ENCODE data around the gene INSR.
"Not testable (repeated sequence)": the region's sequence is repeated elsewhere in the genome, so short reads cannot be mapped to it uniquely, and the experiment has no call there.

The INSR gene

GRCh38 chr19:7188698-7189629 lies 105.2 kb downstream of the INSR start:
- DNase-seq = no peak

GRCh38 chr19:7187605-7188339 lies 106.4 kb downstream of the INSR start:
- DNase-seq = no peak

DNA sequence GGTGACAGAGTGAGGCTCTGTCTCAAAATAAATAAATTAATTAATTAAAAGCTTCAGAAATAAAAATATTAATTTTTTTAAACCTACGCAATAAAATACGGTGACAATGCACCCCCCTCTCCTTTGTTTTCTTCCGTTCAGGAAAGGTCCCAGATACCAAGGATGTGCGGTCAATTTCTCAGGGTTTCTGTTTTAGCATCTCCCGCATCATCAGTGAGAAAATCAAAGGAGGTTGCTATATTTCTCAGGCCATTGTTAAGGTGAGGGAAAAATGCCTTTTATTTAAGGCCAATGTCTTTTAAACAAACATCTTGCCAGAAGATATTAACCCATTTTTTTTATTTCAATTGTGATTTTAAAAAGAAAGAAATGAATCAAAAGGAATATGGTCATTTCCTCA lies 111.7 kb downstream of the INSR start:
- DNase-seq = no peak

DNA sequence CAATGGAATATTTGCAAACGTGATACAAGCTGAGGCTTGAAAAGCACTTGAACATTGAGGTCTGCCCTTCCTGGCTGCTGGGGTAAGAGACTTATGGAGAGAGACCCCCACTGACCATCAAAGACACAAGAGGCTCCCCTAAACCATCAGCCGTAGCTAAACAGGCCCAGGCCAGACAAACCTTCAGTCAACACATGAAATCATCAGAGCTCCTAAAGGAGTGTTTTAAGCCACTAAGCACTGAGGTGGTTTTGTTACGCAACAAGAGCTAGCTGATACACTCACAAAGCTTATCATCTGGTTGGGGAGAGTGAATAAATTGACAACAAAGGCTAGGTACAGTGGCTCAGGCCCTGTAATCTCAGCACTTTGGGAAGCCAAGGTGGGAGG lies 114.3 kb downstream of the INSR start:
- DNase-seq = no peak

DNA sequence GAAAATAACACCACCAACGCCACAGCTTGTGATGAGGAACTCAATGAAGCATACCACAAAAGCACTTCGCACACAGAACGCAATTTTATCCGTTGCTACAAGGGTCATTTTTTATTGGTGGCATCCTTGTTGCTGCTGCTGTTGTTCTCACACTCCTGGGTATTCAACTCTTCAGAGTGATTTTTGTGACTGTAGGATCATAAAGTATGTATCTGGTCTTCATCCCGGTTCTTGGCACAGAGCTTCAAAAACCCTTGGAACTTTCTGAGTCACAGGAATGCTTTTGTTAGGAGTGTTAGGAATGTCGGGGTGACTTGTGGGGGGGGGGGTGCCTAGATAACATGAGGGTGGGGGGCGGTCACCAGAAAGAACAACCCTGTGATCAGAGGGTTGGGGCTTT lies 116.3 kb downstream of the INSR start:
- DNase-seq = no peak

DNA sequence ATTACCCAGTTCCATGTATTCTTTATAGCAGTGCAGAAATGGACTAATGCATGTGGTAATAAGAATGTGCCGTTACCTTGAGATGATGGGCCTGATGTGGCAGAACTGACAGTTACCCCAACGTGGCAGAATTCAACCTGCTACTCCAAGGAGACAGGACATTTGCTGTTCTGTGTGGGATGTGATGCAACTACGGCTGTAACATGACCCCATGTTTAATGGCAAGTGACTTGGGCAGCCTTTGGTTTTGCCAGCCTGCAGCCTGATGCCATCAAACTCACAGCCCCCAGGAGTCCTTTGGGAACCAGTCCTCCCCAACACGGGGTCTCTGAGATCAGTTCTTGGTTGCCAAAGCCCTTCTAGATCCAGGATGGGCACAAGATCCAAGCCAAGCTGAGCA lies 117.4 kb downstream of the INSR start:
- DNase-seq = no peak

DNA sequence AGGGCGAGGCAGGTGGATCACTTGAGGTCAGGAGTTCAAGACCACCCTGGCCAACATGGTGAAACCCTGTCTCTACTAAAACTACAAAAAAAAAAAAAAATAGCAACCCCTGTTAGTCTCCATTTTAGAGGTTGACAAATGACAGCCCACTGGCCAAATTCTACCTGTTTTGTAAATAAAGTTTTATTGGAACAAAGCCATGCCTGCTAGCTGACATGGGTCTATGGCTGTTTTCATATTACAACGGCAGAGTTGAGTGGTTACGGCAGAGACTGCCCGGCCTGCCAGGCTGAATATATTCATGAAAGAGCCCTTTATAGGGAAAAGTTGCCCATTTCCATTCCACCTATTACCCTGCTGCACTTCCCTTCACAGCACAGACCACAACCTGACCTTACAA lies 121.4 kb downstream of the INSR start:
- DNase-seq = no peak

DNA sequence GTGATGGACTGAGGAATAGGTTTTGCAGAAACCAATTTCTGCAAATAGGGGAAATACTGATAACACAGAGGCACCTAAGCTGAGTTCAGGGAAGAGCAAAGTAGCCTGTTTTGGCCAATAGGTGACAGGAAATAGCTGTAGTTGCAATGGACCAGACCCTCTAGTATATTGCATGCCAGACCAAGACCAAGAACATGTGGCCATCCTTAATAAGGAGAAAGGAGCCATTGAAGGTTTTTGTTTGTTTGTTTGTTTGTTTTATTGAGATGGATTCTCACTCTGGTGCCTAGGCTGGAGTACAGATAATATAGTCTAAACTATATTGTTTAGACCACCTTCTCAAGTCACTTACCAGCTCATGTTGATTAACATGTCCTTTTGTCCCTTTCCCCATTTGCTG lies 123.2 kb downstream of the INSR start:
- no peak for DNase-seq

DNA sequence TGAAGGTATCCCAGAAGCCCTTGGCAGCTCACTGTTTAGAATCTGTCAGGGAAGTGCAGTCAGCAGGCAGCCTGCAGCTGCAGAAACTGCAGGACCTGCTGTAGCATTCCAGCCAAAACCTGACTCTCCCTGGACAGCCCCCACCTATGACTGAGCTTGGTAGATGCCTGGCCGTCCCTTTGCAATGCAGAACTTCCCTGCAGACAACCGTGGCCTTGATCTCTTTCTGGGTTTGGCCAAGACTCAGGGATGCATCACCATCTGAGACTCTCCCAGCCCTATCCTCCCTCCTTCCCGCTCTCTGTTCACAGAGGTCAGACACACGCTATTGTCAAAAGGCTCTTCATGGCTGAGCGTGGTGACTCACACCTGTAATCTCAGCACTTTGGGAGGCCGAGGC lies 125.3 kb downstream of the INSR start:
- no peak for DNase-seq

GRCh38 chr19:7161292-7161691 lies 132.9 kb downstream of the INSR start:
- no peak for DNase-seq

DNA sequence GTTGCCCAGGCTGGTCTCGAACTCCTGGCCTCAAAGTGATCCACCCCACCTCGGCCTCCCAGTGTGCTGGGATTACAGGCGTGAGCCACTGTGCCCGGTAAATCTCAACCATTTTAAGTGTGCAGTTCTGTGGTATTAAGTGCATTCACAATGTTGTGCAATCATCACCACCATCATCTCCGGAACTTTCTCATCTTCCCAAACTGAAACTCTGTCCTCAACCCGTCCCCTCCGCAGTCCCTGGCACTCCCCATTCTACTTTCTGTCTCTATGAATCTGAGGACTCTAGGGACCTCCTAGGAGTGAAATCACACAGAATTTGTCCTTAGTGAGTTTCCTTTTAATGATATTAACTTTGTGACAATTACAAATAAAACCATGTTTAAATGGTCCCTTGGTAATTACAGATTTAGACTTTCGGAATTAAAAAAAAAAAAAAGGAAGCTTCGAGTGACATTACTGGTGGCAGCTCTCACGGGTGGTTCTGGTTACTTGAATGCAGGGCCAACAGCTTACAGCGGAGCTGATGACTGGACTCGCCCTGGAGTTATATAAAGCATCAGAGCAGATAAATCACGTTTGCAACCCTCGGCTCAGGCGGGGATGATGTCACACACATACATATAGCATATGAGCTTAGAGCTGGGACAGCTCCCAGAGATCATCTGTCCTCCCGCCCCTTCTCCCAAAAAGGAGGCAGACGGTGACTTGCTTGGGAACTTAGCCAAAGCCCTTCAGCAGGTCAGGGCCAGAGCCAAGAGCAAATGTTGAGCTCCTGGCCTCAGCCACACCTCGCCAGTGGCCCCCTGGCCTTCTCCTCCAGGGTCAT lies 134.9 kb downstream of the INSR start:
- DNase-seq = no peak

GRCh38 chr19:7153022-7153421 lies 141.2 kb downstream of the INSR start:
- no peak for DNase-seq

GRCh38 chr19:7152568-7152967 lies 141.6 kb downstream of the INSR start:
- no peak for DNase-seq

DNA sequence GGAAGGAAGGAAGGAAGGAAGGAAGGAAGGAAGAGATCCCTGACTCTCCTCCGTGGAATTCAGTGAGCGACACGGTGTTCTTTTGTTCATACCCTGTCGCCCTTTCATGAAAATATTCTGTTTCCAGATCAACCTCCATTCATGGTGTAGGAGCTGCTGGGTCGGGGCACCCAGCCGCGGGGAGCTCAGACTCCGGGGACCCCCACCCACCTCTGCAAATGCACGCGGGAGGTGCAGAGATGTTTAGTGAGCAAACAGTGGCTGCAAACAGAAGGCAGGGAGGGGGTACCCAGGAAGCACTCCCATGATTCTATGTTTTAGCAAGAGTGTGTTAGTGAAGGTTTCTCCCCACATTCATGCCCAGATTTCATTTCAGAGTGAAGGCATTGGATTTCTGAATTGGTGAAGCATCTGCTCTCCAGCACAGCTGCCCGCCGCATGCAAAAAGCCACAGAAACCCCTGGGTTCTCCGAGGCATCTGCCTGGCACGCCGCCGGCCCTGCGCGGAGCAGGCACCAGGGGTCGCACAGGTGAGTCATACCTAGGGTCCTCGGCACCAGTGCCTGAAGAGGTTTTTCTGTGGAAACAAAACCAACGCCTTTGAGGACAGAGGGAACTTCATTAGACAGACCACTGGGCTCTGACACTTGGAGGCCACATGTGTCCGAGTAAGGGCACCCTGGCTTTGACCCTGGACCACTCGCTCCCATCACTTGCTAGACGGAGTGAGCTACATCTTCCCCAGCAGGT lies 144.1 kb downstream of the INSR start:
- DNase-seq = no peak

DNA sequence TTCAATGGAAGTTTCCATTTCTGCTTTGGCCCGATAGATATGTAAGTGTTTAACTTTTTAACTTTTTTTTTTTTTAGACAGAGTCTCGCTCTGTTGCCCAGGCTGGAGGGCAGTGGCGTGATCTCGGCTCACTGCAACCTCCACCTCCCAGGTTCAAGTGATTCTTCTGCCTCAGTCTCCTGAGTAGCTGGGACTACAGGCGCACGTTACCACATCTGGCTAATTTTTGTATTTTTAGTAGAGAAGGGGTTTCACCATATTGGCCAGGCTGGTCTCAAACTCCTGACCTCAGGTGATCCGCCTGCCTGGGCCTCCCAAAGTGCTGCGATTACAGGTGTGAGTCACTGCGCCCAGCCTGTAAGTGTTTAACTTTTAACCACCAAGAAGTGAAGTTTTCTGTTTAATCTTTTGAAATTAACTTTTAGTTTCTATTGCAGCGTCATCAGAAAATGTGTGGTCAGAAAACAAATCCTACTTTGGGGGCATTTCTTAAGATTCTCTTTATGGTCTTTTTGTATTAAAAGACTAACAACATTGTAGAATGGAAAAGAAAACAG lies 147.0 kb downstream of the INSR start:
- DNase-seq = not testable (repeated sequence)

- DNase-seq = not testable (repeated sequence)
Observed at GRCh38 chr19:7146086-7146485, 148.1 kb downstream of the INSR start.

GRCh38 chr19:7145494-7145893 lies 148.7 kb downstream of the INSR start:
- no peak for DNase-seq

GRCh38 chr19:7142771-7143170 lies 151.4 kb downstream of the INSR start:
- DNase-seq = no peak

DNA sequence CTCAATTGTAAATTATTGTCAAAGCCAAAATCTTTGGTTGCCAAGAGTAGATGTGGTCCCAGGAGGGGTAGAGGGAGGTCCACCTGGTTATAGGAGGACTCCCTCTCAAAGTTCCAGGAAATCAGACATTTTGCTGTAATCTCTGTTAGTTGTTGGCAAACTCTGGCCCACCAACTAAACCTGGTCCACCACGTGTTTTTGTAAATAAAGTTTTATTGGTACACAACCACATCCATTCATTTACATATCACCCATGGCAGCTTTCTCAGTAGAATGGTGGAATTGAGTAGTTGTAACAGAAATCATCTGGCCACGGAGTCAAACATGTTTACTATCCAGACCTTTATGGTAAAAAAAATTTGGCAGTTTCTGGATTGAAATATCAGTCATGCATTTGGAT lies 154.1 kb downstream of the INSR start:
- no peak for DNase-seq

- no peak for DNase-seq
Observed at GRCh38 chr19:7139095-7139494, 155.1 kb downstream of the INSR start.

GRCh38 chr19:7138402-7138801 lies 155.8 kb downstream of the INSR start:
- no peak for DNase-seq

DNA sequence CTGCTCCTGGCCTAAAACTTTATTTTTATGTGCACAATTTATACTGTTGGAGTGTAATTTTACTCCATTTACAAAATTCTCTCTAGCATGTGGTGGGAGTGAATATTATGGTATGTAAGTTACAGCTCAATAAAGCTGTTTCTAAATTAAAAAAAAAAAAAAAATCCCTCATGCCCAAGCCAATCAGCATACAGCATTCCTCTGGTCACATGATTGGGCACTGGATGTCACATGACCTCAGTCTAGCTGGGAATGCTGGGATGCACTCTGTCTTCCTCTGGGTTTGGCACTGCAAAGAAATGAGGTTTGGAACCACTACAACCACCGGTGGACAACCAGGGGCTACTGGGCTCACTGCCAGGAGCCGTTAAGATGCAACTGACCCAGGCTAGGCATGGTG lies 157.1 kb downstream of the INSR start:
- DNase-seq = no peak

Data from stimulated activated CD4-positive, alpha-beta T cell treated with anti-CD3 and anti-CD28 coated beads, Interleukin-4, amount 100 ng/mL, for 4 hours (primary cell).